Caco-2 (cell line): ENCODE results near the gene GINS1. TPM values are rescaled to one million over a fixed set of nuclear protein-coding genes. Genes with fewer than 3 reads are reported as not detected.

ENCODE experiments used
- BruUV-seq: library from RNA; stranded (reverse); fragments of 400-500 nt; replicated peaks from 2 replicates; lab custom pipeline; 2021; lab: Mats Ljungman, UMichigan
- CTCF ChIA-PET: fragments of 300-600 bp; sonication (Branson Sonifier 250); formaldehyde crosslinking; loops from one replicate; lab custom pipeline; 2022; ENCODE audit warnings: antibody characterized with exemption; lab: Charles Lee
- POLR2A ChIA-PET: fragments of 300-600 bp; sonication (Branson Sonifier 250); formaldehyde crosslinking; loops from one replicate; lab custom pipeline; 2022; ENCODE audit warnings: antibody characterized with exemption; lab: Charles Lee
- DNase-seq, 2 experiments: peaks; one replicate each; pipeline versions ENCODE4 v3.0.0 to v3.0.0-alpha.2; 2020 to 2022
- H3K27me3 ChIP-seq: replicated peaks from 2 replicates; pipeline ENCODE4 v1.6.0; 2011; ENCODE audit warnings: low read length; ENCODE audit not compliant: control insufficient read depth, insufficient read depth
- H3K36me3 ChIP-seq: 2 replicates; pipeline ENCODE4 v1.5.1; 2011; ENCODE audit warnings: low read length; ENCODE audit not compliant: control insufficient read depth, insufficient read depth
- H3K4me1 ChIP-seq: fragments of 250-450 bp; sonication (Bioruptor Pico); 2 replicates; pipeline ENCODE4 v1.5.1; 2020; ENCODE audit warnings: mild to moderate bottlenecking
- H3K4me3 ChIP-seq: 2 replicates; pipeline ENCODE4 v1.5.1; 2011; ENCODE audit warnings: low read depth, mild to moderate bottlenecking, control low read depth, low read length
- H3K9me3 ChIP-seq: fragments of 250-450 bp; sonication (Bioruptor Pico); 2 replicates; pipeline ENCODE4 v1.5.1; 2020; ENCODE audit warnings: mild to moderate bottlenecking, moderate library complexity
- H3K27ac Mint-ChIP-seq: one replicate; pipeline ENCODE4 v1.8.0; 2022; ENCODE audit warnings: mixed read lengths; ENCODE audit not compliant: unreplicated experiment
- H3K27me3 Mint-ChIP-seq: one replicate; pipeline ENCODE4 v1.8.0; 2022; ENCODE audit warnings: mixed read lengths; ENCODE audit not compliant: insufficient read depth, unreplicated experiment
- H3K36me3 Mint-ChIP-seq: one replicate; pipeline ENCODE4 v1.8.0; 2022; ENCODE audit warnings: mild to moderate bottlenecking, mixed read lengths; ENCODE audit not compliant: insufficient read depth, unreplicated experiment
- H3K4me1 Mint-ChIP-seq: one replicate; pipeline ENCODE4 v1.8.0; 2022; ENCODE audit warnings: low read depth, mixed read lengths; ENCODE audit not compliant: unreplicated experiment
- H3K4me3 Mint-ChIP-seq: one replicate; pipeline ENCODE4 v1.8.0; 2022; ENCODE audit warnings: mild to moderate bottlenecking, moderate library complexity, mixed read lengths; ENCODE audit not compliant: unreplicated experiment
- H3K9me3 Mint-ChIP-seq: one replicate; pipeline ENCODE4 v1.8.0; 2022; ENCODE audit warnings: mixed read lengths; ENCODE audit not compliant: unreplicated experiment
- CTCF ChIP-seq, 2 experiments: fragments of 200-600 bp in 1 of 2; IDR thresholded peaks; 1 replicate in 1 of 2; 2 replicates in 1 of 2; pipeline versions ENCODE4 v1.5.1 to v1.8.0; 2011 to 2022; ENCODE audit warnings: antibody characterized with exemption in 1 of 2, control low read depth in 1 of 2, inconsistent platforms in 1 of 2, low read depth in 1 of 2, low read length in 1 of 2, mild to moderate bottlenecking in 1 of 2, moderate library complexity in 1 of 2; ENCODE audit not compliant: insufficient read depth in 1 of 2, severe bottlenecking in 1 of 2, unreplicated experiment in 1 of 2
- intact Hi-C: fragments of 100-400 bp; cut with micrococcal nuclease; formaldehyde crosslinking; loops from one replicate; pipeline ENCODE4 v1.10.0; 2022; ENCODE audit not compliant: unreplicated experiment
- total RNA-seq: library from RNA; stranded (reverse); gene quantifications from 2 replicates; pipeline ENCODE4 v1.2.3, GENCODE V29; 2022

GINS1 gene
- total RNA-seq, 1 experiment from 2014 or later, result 50.9 TPM

- H3K4me3 Mint-ChIP-seq, result no peak overlapping the region
- ChIA-PET POLR2A (no interaction called here), CTCF (no interaction called here)
- H3K27me3 ChIP-seq, result no peaks in the 10 kb centered on the region
- H3K27ac Mint-ChIP-seq, result no peak overlapping the region
- no peak for DNase-seq
- no TSS peak for BruUV-seq
- no peaks in the 10 kb centered on the region for H3K27me3 Mint-ChIP-seq
- no peaks in the 10 kb centered on the region for H3K4me1 ChIP-seq
- intact Hi-C loops, result no loop called here
- H3K9me3 Mint-ChIP-seq, result no peaks in the 10 kb centered on the region
- no peaks in the 10 kb centered on the region for H3K9me3 ChIP-seq
- H3K36me3 ChIP-seq, result no peaks in the 10 kb centered on the region
- H3K4me1 Mint-ChIP-seq, result no peaks in the 10 kb centered on the region
- no peaks in the 10 kb centered on the region for H3K36me3 Mint-ChIP-seq
- H3K4me3 ChIP-seq, result no peak overlapping the region
- TF ChIP-seq CTCF (IDR thresholded peaks at IDR 0.05; ENCODE audit: insufficient read depth in 1 of 2, low read depth in 1 of 2, low read length in 1 of 2, severe bottlenecking in 1 of 2, unreplicated experiment in 1 of 2), result no peak
Measured at GRCh38 chr20:25479638-25480037, 72.2 kb downstream of the GINS1 start.

- H3K36me3 ChIP-seq, result no peaks in the 10 kb centered on the region
- intact Hi-C loops, result no loop called here
- no peaks in the 10 kb centered on the region for H3K4me1 ChIP-seq
- H3K27me3 ChIP-seq, result no peaks in the 10 kb centered on the region
- POLR2A ChIA-PET, result no interaction called here
- CTCF ChIA-PET, result no interaction called here
- Mint-ChIP-seq H3K27ac (no peak overlapping the region), H3K27me3 (no peaks in the 10 kb centered on the region), H3K36me3 (no peaks in the 10 kb centered on the region), H3K9me3 (no peaks in the 10 kb centered on the region), H3K4me1 (no peaks in the 10 kb centered on the region), H3K4me3 (no peak overlapping the region)
- TF ChIP-seq CTCF (IDR thresholded peaks at IDR 0.05; ENCODE audit: insufficient read depth in 1 of 2, low read depth in 1 of 2, low read length in 1 of 2, severe bottlenecking in 1 of 2, unreplicated experiment in 1 of 2), result no peak
- no TSS peak for BruUV-seq
- no peak overlapping the region for H3K4me3 ChIP-seq
- no peaks in the 10 kb centered on the region for H3K9me3 ChIP-seq
- DNase-seq, result no peak
Measured at GRCh38 chr20:25480156-25480555, 72.7 kb downstream of the GINS1 start.

- no peak for DNase-seq
- H3K4me1 ChIP-seq, result no peaks in the 10 kb centered on the region
- Mint-ChIP-seq H3K27ac (no peak overlapping the region), H3K4me3 (no peak overlapping the region), H3K4me1 (no peaks in the 10 kb centered on the region), H3K36me3 (no peaks in the 10 kb centered on the region), H3K9me3 (no peaks in the 10 kb centered on the region), H3K27me3 (no peaks in the 10 kb centered on the region)
- CTCF ChIA-PET, result no interaction called here
- H3K4me3 ChIP-seq, result no peak overlapping the region
- H3K9me3 ChIP-seq, result no peaks in the 10 kb centered on the region
- POLR2A ChIA-PET, result no interaction called here
- no peaks in the 10 kb centered on the region for H3K27me3 ChIP-seq
- BruUV-seq, result no TSS peak
- no peaks in the 10 kb centered on the region for H3K36me3 ChIP-seq
- TF ChIP-seq CTCF (IDR thresholded peaks at IDR 0.05; ENCODE audit: insufficient read depth in 1 of 2, low read depth in 1 of 2, low read length in 1 of 2, severe bottlenecking in 1 of 2, unreplicated experiment in 1 of 2), result no peak
- intact Hi-C loops, result no loop called here
Measured at GRCh38 chr20:25480797-25481196, 73.3 kb downstream of the GINS1 start.
